HG02938 (cell line): ENCODE data around the gene CLDN5.

ENCODE experiments used
- ATAC-seq: cut with Tn5 transposase; IDR thresholded peaks from one replicate; pipeline ENCODE4 v1.9.1; 2021; ENCODE audit warnings: mild to moderate bottlenecking, moderate library complexity; ENCODE audit not compliant: unreplicated experiment

The CLDN5 gene

GRCh38 chr22:19506212-19506611 lies 18.0 kb downstream of the CLDN5 start:
- ATAC-seq = no peak

- no peak for ATAC-seq
These were observed 18.5 kb downstream of the CLDN5 start for GRCh38 chr22:19505735-19506126.

GRCh38 chr22:19504900-19505734 lies 19.1 kb downstream of the CLDN5 start:
- ATAC-seq = no peak

GRCh38 chr22:19503869-19504268 lies 20.3 kb downstream of the CLDN5 start:
- ATAC-seq = no peak

GRCh38 chr22:19503367-19503766 lies 20.8 kb downstream of the CLDN5 start:
- no peak for ATAC-seq

GRCh38 chr22:19501897-19502447 lies 22.2 kb downstream of the CLDN5 start:
- no peak for ATAC-seq

- ATAC-seq = no peak
These were observed 24.3 kb downstream of the CLDN5 start for GRCh38 chr22:19499880-19500242.

- no peak for ATAC-seq
These were observed 24.9 kb downstream of the CLDN5 start for GRCh38 chr22:19499236-19499879.

GRCh38 chr22:19498866-19499190 lies 25.4 kb downstream of the CLDN5 start:
- ATAC-seq = no peak

- ATAC-seq = no peak
These were observed 25.9 kb downstream of the CLDN5 start for GRCh38 chr22:19498154-19498865.

- no peak for ATAC-seq
These were observed 27.0 kb downstream of the CLDN5 start for GRCh38 chr22:19497245-19497644.

- ATAC-seq = no peak
These were observed 27.9 kb downstream of the CLDN5 start for GRCh38 chr22:19496324-19496630.

GRCh38 chr22:19495562-19496323 lies 28.5 kb downstream of the CLDN5 start:
- ATAC-seq = no peak

GRCh38 chr22:19494676-19495173 lies 29.5 kb downstream of the CLDN5 start:
- ATAC-seq = no peak

GRCh38 chr22:19494001-19494560 lies 30.1 kb downstream of the CLDN5 start:
- no peak for ATAC-seq

GRCh38 chr22:19492504-19493174 lies 31.6 kb downstream of the CLDN5 start:
- no peak for ATAC-seq

- no peak for ATAC-seq
These were observed 33.5 kb downstream of the CLDN5 start for GRCh38 chr22:19490628-19491230.

GRCh38 chr22:19488884-19489843 lies 35.0 kb downstream of the CLDN5 start:
- no peak for ATAC-seq

GRCh38 chr22:19488285-19488684 lies 35.9 kb downstream of the CLDN5 start:
- no peak for ATAC-seq
